HCT116 (cell line): Measurements from ENCODE around the gene SCGB2A2. TPM values are rescaled to one million over a fixed set of nuclear protein-coding genes. Genes with fewer than 3 reads are reported as not detected.
A peak's percentile ranks its signal among the peaks of the same experiment; 100 is the strongest.

ENCODE experiments used
- ATAC-seq: fragments of 200-7000 bp; cut with Tn5 transposase; 2 replicates; pipeline ENCODE4 v1.9.1; 2020; ENCODE audit warnings: mild to moderate bottlenecking, moderate library complexity
- BruUV-seq: library from RNA; stranded (reverse); fragments of 400-500 nt; replicated peaks from 2 replicates; lab custom pipeline; 2021; lab: Mats Ljungman, UMichigan
- CTCF ChIA-PET: fragments of 300-600 bp; sonication (Branson Sonifier 250); formaldehyde crosslinking; loops from one replicate; lab custom pipeline; 2021; ENCODE audit warnings: antibody characterized with exemption; lab: Charles Lee
- POLR2A ChIA-PET: fragments of 300-600, 350-600 bp; sonication (Branson Sonifier 250); formaldehyde crosslinking; loops from one replicate; lab custom pipeline; 2021; ENCODE audit warnings: antibody characterized with exemption; lab: Charles Lee
- RAD21 ChIA-PET, 2 experiments: fragments of 300-600 bp; sonication (Branson Sonifier 250); formaldehyde crosslinking; loops; one replicate each; lab custom pipeline; 2023; ENCODE audit warnings: low total read pairs in 2 of 2; ENCODE audit not compliant: uncharacterized antibody in 2 of 2, unreplicated experiment in 2 of 2, low non-redundant PET in 1 of 2; lab: Charles Lee
- DNase-seq: peaks from one replicate; pipeline ENCODE4 v3.0.0-alpha.2; 2010; ENCODE audit warnings: low read depth, low spot score
- H2AFZ ChIP-seq: fragments of 200-600 bp; shearing (Covaris generic), sonication (generic); 2 replicates; pipeline ENCODE4 v1.6.1; 2017; ENCODE audit warnings: low read depth, mixed run types, mixed read lengths, antibody characterized with exemption, low read length; ENCODE audit not compliant: poor library complexity, severe bottlenecking
- H3K27ac ChIP-seq: 2 replicates; pipeline ENCODE4 v1.5.1; 2012; ENCODE audit warnings: low read depth, low read length
- H3K27me3 ChIP-seq: fragments of 200-600 bp; sonication (generic); 2 replicates; pipeline ENCODE4 v1.6.1; 2016; ENCODE audit warnings: mixed run types, low read length, mixed read lengths; ENCODE audit not compliant: insufficient read depth
- H3K36me3 ChIP-seq, 2 experiments: fragments of 200-500 bp in 1 of 2; fragments of 200-600 bp in 1 of 2; sonication (Bioruptor generic) in 1 of 2; sonication (generic) in 1 of 2; 2 replicates each; pipeline versions ENCODE4 v1.5.1 to v1.6.1; 2014 to 2016; ENCODE audit warnings: low read length in 2 of 2, inconsistent platforms in 1 of 2, mixed read lengths in 1 of 2, mixed run types in 1 of 2; ENCODE audit not compliant: insufficient read depth in 2 of 2, control insufficient read depth in 1 of 2
- H3K4me1 ChIP-seq, 2 experiments: fragments of 200-600 bp in 1 of 2; sonication (generic) in 1 of 2; 2 replicates each; pipeline versions ENCODE4 v1.5.1 to v1.6.1; 2012 to 2017; ENCODE audit warnings: low read length in 2 of 2, inconsistent platforms in 1 of 2, mild to moderate bottlenecking in 1 of 2, mixed read lengths in 1 of 2, mixed run types in 1 of 2, moderate library complexity in 1 of 2; ENCODE audit not compliant: insufficient read depth in 2 of 2, control insufficient read depth in 1 of 2
- H3K4me2 ChIP-seq: fragments of 200-600 bp; sonication (generic); 2 replicates; pipeline ENCODE4 v1.6.1; 2017; ENCODE audit warnings: mixed run types, low read length, mixed read lengths
- H3K4me3 ChIP-seq, 2 experiments: fragments of 200-600 bp in 1 of 2; sonication (generic) in 1 of 2; replicated peaks in 1 of 2; 2 replicates each; pipeline ENCODE4 v1.5.1; 2011 to 2016; ENCODE audit warnings: low read length in 2 of 2, control low read depth in 1 of 2, low read depth in 1 of 2, mild to moderate bottlenecking in 1 of 2, mixed read lengths in 1 of 2, mixed run types in 1 of 2
- H3K79me2 ChIP-seq: fragments of 200-600 bp; sonication (generic); 2 replicates; pipeline ENCODE4 v1.6.1; 2017; ENCODE audit warnings: mild to moderate bottlenecking, mixed run types, low read length, moderate library complexity, mixed read lengths; ENCODE audit not compliant: insufficient read depth
- H3K9ac ChIP-seq: fragments of 200-600 bp; sonication (generic); 2 replicates; pipeline ENCODE4 v1.6.1; 2016; ENCODE audit warnings: low read length, mixed read lengths
- H3K9me2 ChIP-seq: fragments of 200-600 bp; sonication (generic), shearing (Covaris generic); 2 replicates; pipeline ENCODE4 v1.6.1; 2017; ENCODE audit warnings: mixed run types, mild to moderate bottlenecking, moderate library complexity; ENCODE audit not compliant: insufficient read depth
- H3K9me3 ChIP-seq, 2 experiments: fragments of 200-500 bp in 1 of 2; fragments of 200-600 bp in 1 of 2; sonication (Bioruptor generic) in 1 of 2; sonication (generic) in 1 of 2; 2 replicates each; pipeline ENCODE4 v1.6.1; 2014 to 2017; ENCODE audit warnings: low read length in 2 of 2, mixed read lengths in 2 of 2, inconsistent platforms in 1 of 2, low read depth in 1 of 2, mild to moderate bottlenecking in 1 of 2, mixed run types in 1 of 2, moderate library complexity in 1 of 2; ENCODE audit not compliant: control insufficient read depth in 1 of 2, insufficient read depth in 1 of 2
- H4K20me1 ChIP-seq: fragments of 200-600 bp; sonication (generic), shearing (Covaris generic); 2 replicates; pipeline ENCODE4 v1.6.1; 2017; ENCODE audit warnings: mixed run types, mild to moderate bottlenecking, moderate library complexity; ENCODE audit not compliant: insufficient read depth
- CBX3 ChIP-seq: IDR thresholded peaks from 2 replicates; pipeline ENCODE4 v1.6.1; 2012; ENCODE audit warnings: low read depth
- ELF1 ChIP-seq: IDR thresholded peaks from 2 replicates; pipeline ENCODE4 v1.6.1; 2012; ENCODE audit warnings: low read depth, borderline replicate concordance
- MAX ChIP-seq: IDR thresholded peaks from 2 replicates; pipeline ENCODE4 v1.6.1; 2012
- RAD21 ChIP-seq: IDR thresholded peaks from 2 replicates; pipeline ENCODE4 v1.6.1; 2012; ENCODE audit warnings: low read depth, mild to moderate bottlenecking
- ZNF274 ChIP-seq: fragments of 200-500 bp; sonication (Bioruptor generic); IDR thresholded peaks from 2 replicates; pipeline ENCODE4 v1.6.1; 2014; ENCODE audit warnings: mild to moderate bottlenecking, low read depth, low read length, inconsistent platforms
- intact Hi-C: fragments of 100-400 bp; cut with micrococcal nuclease; formaldehyde crosslinking; loops from 2 replicates; pipeline ENCODE4 v1.10.0; 2022
- total RNA-seq: library from RNA; stranded (reverse); gene quantifications from one replicate; pipeline ENCODE4 v1.2.1, GENCODE V29; 2021; ENCODE audit not compliant: unreplicated experiment
- TF ChIP-seq, protein P1 (sequence below), 3 experiments: fragments of 200-600 bp in 1 of 3; sonication (generic) in 1 of 3; IDR thresholded peaks in 2 of 3; conservative IDR thresholded peaks in 1 of 3; 2 replicates each; pipeline ENCODE4 v1.5.1; 2012 to 2017; ENCODE audit warnings: low read depth in 2 of 3, low read length in 2 of 3, antibody characterized with exemption in 1 of 3, borderline replicate concordance in 1 of 3, control low read depth in 1 of 3, mild to moderate bottlenecking in 1 of 3, mixed read lengths in 1 of 3, mixed run types in 1 of 3, moderate library complexity in 1 of 3; ENCODE audit not compliant: insufficient read depth in 1 of 3
- TF ChIP-seq, protein P2 (sequence below): IDR thresholded peaks from 2 replicates; pipeline ENCODE4 v1.6.1; 2012; ENCODE audit warnings: low read depth

Gene SCGB2A2
- total RNA-seq, 1 experiment from 2014 or later, result not detected

DNA sequence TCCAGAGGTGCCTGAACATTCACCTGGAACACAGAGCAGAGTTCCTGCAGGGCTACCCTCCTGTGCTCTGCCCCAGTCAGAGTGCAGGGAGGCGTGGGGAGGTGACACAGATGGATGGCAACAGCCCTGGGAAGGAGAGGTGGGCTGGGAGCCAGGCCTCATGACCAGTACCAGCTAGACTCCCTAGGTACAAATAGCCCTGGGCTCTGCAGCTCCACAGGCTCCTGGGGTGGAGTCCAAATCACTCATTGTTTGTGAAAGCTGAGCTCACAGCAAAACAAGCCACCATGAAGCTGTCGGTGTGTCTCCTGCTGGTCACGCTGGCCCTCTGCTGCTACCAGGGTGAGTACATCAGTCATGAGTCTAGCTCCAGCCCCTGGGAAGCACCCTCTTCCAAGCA is 27.9 kb upstream of the SCGB2A2 start, which contains the start of gene SCGB1D2:
TSS of gene SCGB1D2 (plus strand) at position 219 of the 400 bp plus-strand sequence. CDS start at position 288, 69 bp downstream.
- H3K4me1 ChIP-seq, result peaks cover 3 to 8% of the 10 kb centered on the region in 2 experiments; a peak in 2 of 4 replicates
- H3K9ac ChIP-seq, result no peak within 1 kb of the TSS
- DNase-seq, result no peak
- no peaks in the 10 kb centered on the region for H3K9me2 ChIP-seq
- RAD21 ChIA-PET, result interaction anchor here in 1 of 2 experiments (0.6 kb wide), 1 partner anchor 30 kb away, joined by 4 read pairs; no protein-coding TSS in a partner anchor
- CTCF ChIA-PET, result interaction anchor here (1.4 kb wide), 1 partner anchor 69 kb away, joined by 3 read pairs; no protein-coding TSS in a partner anchor
- peaks cover 25% of the 10 kb centered on the region for H3K27me3 ChIP-seq
- no peak within 1 kb of the TSS for H3K4me2 ChIP-seq
- H3K36me3 ChIP-seq, result no peaks in the 10 kb centered on the region
- H3K9me3 ChIP-seq, result no peaks in the 10 kb centered on the region
- POLR2A ChIA-PET, result no interaction called here
- no peak within 1 kb of the TSS for H3K27ac ChIP-seq
- no peak within 1 kb of the TSS for H2AFZ ChIP-seq
- no peaks in the 10 kb centered on the region for H4K20me1 ChIP-seq
- intact Hi-C loops, result no loop called here
- no TSS peak for BruUV-seq
- TF ChIP-seq ELF1 (no peak), ZNF274 (no peak), MAX (0 out of 2 replicates have a peak, but pooled peaks have one; percentile 16)
- TF ChIP-seq, protein P1, sequence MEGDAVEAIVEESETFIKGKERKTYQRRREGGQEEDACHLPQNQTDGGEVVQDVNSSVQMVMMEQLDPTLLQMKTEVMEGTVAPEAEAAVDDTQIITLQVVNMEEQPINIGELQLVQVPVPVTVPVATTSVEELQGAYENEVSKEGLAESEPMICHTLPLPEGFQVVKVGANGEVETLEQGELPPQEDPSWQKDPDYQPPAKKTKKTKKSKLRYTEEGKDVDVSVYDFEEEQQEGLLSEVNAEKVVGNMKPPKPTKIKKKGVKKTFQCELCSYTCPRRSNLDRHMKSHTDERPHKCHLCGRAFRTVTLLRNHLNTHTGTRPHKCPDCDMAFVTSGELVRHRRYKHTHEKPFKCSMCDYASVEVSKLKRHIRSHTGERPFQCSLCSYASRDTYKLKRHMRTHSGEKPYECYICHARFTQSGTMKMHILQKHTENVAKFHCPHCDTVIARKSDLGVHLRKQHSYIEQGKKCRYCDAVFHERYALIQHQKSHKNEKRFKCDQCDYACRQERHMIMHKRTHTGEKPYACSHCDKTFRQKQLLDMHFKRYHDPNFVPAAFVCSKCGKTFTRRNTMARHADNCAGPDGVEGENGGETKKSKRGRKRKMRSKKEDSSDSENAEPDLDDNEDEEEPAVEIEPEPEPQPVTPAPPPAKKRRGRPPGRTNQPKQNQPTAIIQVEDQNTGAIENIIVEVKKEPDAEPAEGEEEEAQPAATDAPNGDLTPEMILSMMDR (IDR thresholded peaks at IDR 0.05 in 2 of 3, conservative IDR thresholded peaks at IDR 0.05 in 1 of 3; ENCODE audit: borderline replicate concordance in 1 of 3, insufficient read depth in 1 of 3, low read depth in 2 of 3, low read length in 2 of 3), result no peak
- ATAC-seq, result peak; percentile 75
- no peak within 1 kb of the TSS for H3K4me3 ChIP-seq
- no peaks in the 10 kb centered on the region for H3K79me2 ChIP-seq

GRCh38 chr11:62245271-62245753 is 24.6 kb upstream of the SCGB2A2 start:
- Histone ChIP-seq H3K9me3 (no peaks in the 10 kb centered on the region; a peak in 1 of 4 replicates), H4K20me1 (no peaks in the 10 kb centered on the region), H3K27ac (no peak overlapping the region), H3K9ac (no peak overlapping the region), H3K4me2 (no peak overlapping the region), H3K4me3 (no peak overlapping the region), H3K79me2 (no peaks in the 10 kb centered on the region), H2AFZ (no peak overlapping the region), H3K9me2 (no peaks in the 10 kb centered on the region), H3K4me1 (peaks cover 3 to 8% of the 10 kb centered on the region in 2 experiments; a peak in 2 of 4 replicates), H3K27me3 (no peaks in the 10 kb centered on the region), H3K36me3 (no peaks in the 10 kb centered on the region)
- CTCF ChIA-PET, result no interaction called here
- POLR2A ChIA-PET, result no interaction called here
- no peak for DNase-seq
- TF ChIP-seq RAD21 (peak; percentile 52), CBX3 (no peak)
- TF ChIP-seq, protein P2, sequence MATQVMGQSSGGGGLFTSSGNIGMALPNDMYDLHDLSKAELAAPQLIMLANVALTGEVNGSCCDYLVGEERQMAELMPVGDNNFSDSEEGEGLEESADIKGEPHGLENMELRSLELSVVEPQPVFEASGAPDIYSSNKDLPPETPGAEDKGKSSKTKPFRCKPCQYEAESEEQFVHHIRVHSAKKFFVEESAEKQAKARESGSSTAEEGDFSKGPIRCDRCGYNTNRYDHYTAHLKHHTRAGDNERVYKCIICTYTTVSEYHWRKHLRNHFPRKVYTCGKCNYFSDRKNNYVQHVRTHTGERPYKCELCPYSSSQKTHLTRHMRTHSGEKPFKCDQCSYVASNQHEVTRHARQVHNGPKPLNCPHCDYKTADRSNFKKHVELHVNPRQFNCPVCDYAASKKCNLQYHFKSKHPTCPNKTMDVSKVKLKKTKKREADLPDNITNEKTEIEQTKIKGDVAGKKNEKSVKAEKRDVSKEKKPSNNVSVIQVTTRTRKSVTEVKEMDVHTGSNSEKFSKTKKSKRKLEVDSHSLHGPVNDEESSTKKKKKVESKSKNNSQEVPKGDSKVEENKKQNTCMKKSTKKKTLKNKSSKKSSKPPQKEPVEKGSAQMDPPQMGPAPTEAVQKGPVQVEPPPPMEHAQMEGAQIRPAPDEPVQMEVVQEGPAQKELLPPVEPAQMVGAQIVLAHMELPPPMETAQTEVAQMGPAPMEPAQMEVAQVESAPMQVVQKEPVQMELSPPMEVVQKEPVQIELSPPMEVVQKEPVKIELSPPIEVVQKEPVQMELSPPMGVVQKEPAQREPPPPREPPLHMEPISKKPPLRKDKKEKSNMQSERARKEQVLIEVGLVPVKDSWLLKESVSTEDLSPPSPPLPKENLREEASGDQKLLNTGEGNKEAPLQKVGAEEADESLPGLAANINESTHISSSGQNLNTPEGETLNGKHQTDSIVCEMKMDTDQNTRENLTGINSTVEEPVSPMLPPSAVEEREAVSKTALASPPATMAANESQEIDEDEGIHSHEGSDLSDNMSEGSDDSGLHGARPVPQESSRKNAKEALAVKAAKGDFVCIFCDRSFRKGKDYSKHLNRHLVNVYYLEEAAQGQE, result peak; percentile 74
- TF ChIP-seq, protein P1 (IDR thresholded peaks at IDR 0.05 in 2 of 3, conservative IDR thresholded peaks at IDR 0.05 in 1 of 3; ENCODE audit: borderline replicate concordance in 1 of 3, insufficient read depth in 1 of 3, low read depth in 2 of 3, low read length in 2 of 3), result peak; percentile 41 to 50 (median 50); a peak in 5 of 6 replicates
- intact Hi-C loops, result no loop called here
- RAD21 ChIA-PET, result no interaction called here
- peak; percentile 76 for ATAC-seq
- BruUV-seq, result no TSS peak
